ENCODE measurements around the gene RASGEF1B.

GRCh38 chr4:81519856-81520255, 48.1 kb upstream of the RASGEF1B start:
- TF ChIP-seq CTCF (conservative IDR thresholded peaks at IDR 0.05; ENCODE audit: low read depth, low read length): no peak
- TF ChIP-seq RCOR1 (IDR thresholded peaks at IDR 0.05; ENCODE audit: insufficient replicate concordance, low read length): no peak
- no peak for TF ChIP-seq MXI1 (IDR thresholded peaks at IDR 0.05; ENCODE audit: borderline replicate concordance, low read depth, low read length)
- no peak for TF ChIP-seq POLR2A (IDR thresholded peaks at IDR 0.05; ENCODE audit: low read depth, low read length)
- no peak for TF ChIP-seq SMC3 (IDR thresholded peaks at IDR 0.05; ENCODE audit: low read depth, low read length)

Measured in IMR-90 (cell line).